Prostate gland (tissue), 2 donors: ENCODE measurements around the gene ELOVL4. TPM values are rescaled to one million over a fixed set of nuclear protein-coding genes. Genes with fewer than 3 reads are reported as not detected.

Source experiments
- DNase-seq: peaks from one replicate; pipeline ENCODE4 v3.0.0-alpha.2; 2019; ENCODE audit warnings: low spot score
- H3K27ac ChIP-seq, 2 donors: fragments of 200-600 bp; sonication (generic); 2 replicates each; pipeline ENCODE4 v1.5.1; 2017 to 2019
- H3K27me3 ChIP-seq: fragments of 200-600 bp; sonication (generic); replicated peaks from 2 replicates; pipeline ENCODE4 v1.5.1; 2019; ENCODE audit not compliant: insufficient read depth
- H3K36me3 ChIP-seq, 2 donors: fragments of 200-600 bp; sonication (generic); 1 replicate in 1 of 2; 2 replicates in 1 of 2; pipeline versions ENCODE4 v1.5.1 to v1.8.1; 2017 to 2019
- H3K4me1 ChIP-seq: fragments of 200-600 bp; sonication (generic); replicated peaks from 2 replicates; pipeline ENCODE4 v1.5.1; 2019
- H3K4me3 ChIP-seq, 2 donors: fragments of 200-600 bp; sonication (generic); 2 replicates each; pipeline ENCODE4 v1.5.1; 2017 to 2019
- H3K9me3 ChIP-seq: fragments of 200-600 bp; sonication (generic); 2 replicates; pipeline ENCODE4 v1.5.1; 2017
- CTCF ChIP-seq, 4 experiments: fragments of 200-600 bp in 2 of 4; fragments of 450-650 bp in 2 of 4; sonication (generic) in 2 of 4; IDR thresholded peaks; 1 replicate in 3 of 4; 2 replicates in 1 of 4; pipeline ENCODE4 v1.5.1; 2016 to 2019; ENCODE audit warnings: antibody characterized with exemption in 4 of 4, mild to moderate bottlenecking in 2 of 4, moderate library complexity in 2 of 4
- POLR2A ChIP-seq: fragments of 450-650 bp; IDR thresholded peaks from one replicate; pipeline ENCODE4 v1.6.1; 2016; ENCODE audit warnings: antibody characterized with exemption, mild to moderate bottlenecking
- POLR2AphosphoS5 ChIP-seq: sonication (generic); formaldehyde crosslinking; IDR thresholded peaks from one replicate; pipeline ENCODE4 v1.6.1; 2017; ENCODE audit warnings: antibody characterized with exemption
- whole genome bisulfite sequencing: methylation state at CpG from one replicate; pipeline ENCODE4 v1.1.5; 2018; 5-methylcytosine and 5-hydroxymethylcytosine counted together
- intact Hi-C: fragments of 100-400 bp; cut with DNase I; formaldehyde crosslinking; loops from one replicate; pipeline ENCODE4 v1.14.2; 2022
- total RNA-seq, 2 donors: library from RNA; depleted of rRNA; stranded (reverse); fragments of >200 nt; gene quantifications; one replicate each; pipeline ENCODE4 v1.1.0, GENCODE V29; 2016

ELOVL4 gene
- total RNA-seq, result 1 to 10 TPM; 5.8 TPM

GRCh38 chr6:79947191-79948186 lies at the start of gene ELOVL4:
TSS of gene ELOVL4 (minus strand) at chr6:79947553. CDS start at chr6:79947279, 274 bp downstream.
- TF ChIP-seq CTCF (IDR thresholded peaks at IDR 0.05) (no peak), POLR2A (no peak), POLR2AphosphoS5 (peak; percentile 53)
- Histone ChIP-seq H3K27me3 (no peaks in the 10 kb centered on the region), H3K27ac (peak within 1 kb of the TSS; percentile 8 to 33), H3K4me1 (no peaks in the 10 kb centered on the region), H3K9me3 (no peaks in the 10 kb centered on the region), H3K36me3 (no peaks in the 10 kb centered on the region), H3K4me3 (peak within 1 kb of the TSS; percentile 49 to 55)
- WGBS, result 3% methylated on average over 42 of the region's 84 CpGs
- intact Hi-C loops, result loop anchor here (2.0 to 5.0 kb wide), 2 partner anchors 57 to 145 kb away; partner anchors contain the start of gene TTK
- DNase-seq, result peak; percentile 52

- DNase-seq, result no peak
Observed at GRCh38 chr6:79993911-79994309, 46.6 kb upstream of the ELOVL4 start.

GRCh38 chr6:79993012-79993910 lies 45.9 kb upstream of the ELOVL4 start:
- intact Hi-C loops, result no loop called here
- Histone ChIP-seq H3K4me1 (no peaks in the 10 kb centered on the region), H3K36me3 (no peaks in the 10 kb centered on the region), H3K27ac (no peak overlapping the region), H3K9me3 (no peaks in the 10 kb centered on the region), H3K27me3 (no peaks in the 10 kb centered on the region), H3K4me3 (no peak overlapping the region)
- DNase-seq, result no peak
- TF ChIP-seq CTCF (IDR thresholded peaks at IDR 0.05), result no peak
- TF ChIP-seq POLR2A, result no peak
- no peak for TF ChIP-seq POLR2AphosphoS5
- 69% methylated on average over 2 of the region's 2 CpGs for WGBS

More at GRCh38 chr6:79993911-79994309, 46.6 kb upstream of the ELOVL4 start:
- Histone ChIP-seq H3K27ac (no peak overlapping the region), H3K36me3 (no peaks in the 10 kb centered on the region), H3K4me3 (no peak overlapping the region), H3K27me3 (no peaks in the 10 kb centered on the region), H3K4me1 (no peaks in the 10 kb centered on the region), H3K9me3 (no peaks in the 10 kb centered on the region)
- no peak for TF ChIP-seq POLR2A
- TF ChIP-seq CTCF (IDR thresholded peaks at IDR 0.05), result no peak
- TF ChIP-seq POLR2AphosphoS5, result no peak
- intact Hi-C loops, result no loop called here

GRCh38 chr6:79989641-79990040 lies 42.3 kb upstream of the ELOVL4 start:
- DNase-seq, result no peak
- WGBS, result 75% methylated on average over 1 of the region's 1 CpG
- intact Hi-C loops, result no loop called here

More at GRCh38 chr6:79989641-79990040, 42.3 kb upstream of the ELOVL4 start:
- no peak overlapping the region for H3K27ac ChIP-seq
- no peak overlapping the region for H3K4me3 ChIP-seq
- H3K4me1 ChIP-seq, result no peaks in the 10 kb centered on the region
- no peaks in the 10 kb centered on the region for H3K36me3 ChIP-seq
- no peaks in the 10 kb centered on the region for H3K9me3 ChIP-seq
- TF ChIP-seq POLR2A (no peak), POLR2AphosphoS5 (no peak), CTCF (IDR thresholded peaks at IDR 0.05) (no peak)
- H3K27me3 ChIP-seq, result no peaks in the 10 kb centered on the region
